HG02763 (cell line): ENCODE results near the gene SPOPL.
A peak's percentile ranks its signal among the peaks of the same experiment; 100 is the strongest.
"Not testable (repeated sequence)": the region's sequence is repeated elsewhere in the genome, so short reads cannot be mapped to it uniquely, and the experiment has no call there.

ENCODE experiments used
- ATAC-seq: cut with Tn5 transposase; IDR thresholded peaks from one replicate; pipeline ENCODE4 v1.9.1; 2021; ENCODE audit warnings: mild to moderate bottlenecking, moderate library complexity; ENCODE audit not compliant: unreplicated experiment

Gene SPOPL

GRCh38 chr2:138523018-138523672 lies 21.6 kb downstream of the SPOPL start:
- ATAC-seq, result peak; percentile 53

GRCh38 chr2:138523673-138524042 lies 22.1 kb downstream of the SPOPL start:
- not testable (repeated sequence) for ATAC-seq

GRCh38 chr2:138524353-138524752 lies 22.8 kb downstream of the SPOPL start:
- ATAC-seq, result not testable (repeated sequence)

GRCh38 chr2:138531913-138532312 lies 30.3 kb downstream of the SPOPL start:
- ATAC-seq, result no peak

GRCh38 chr2:138534791-138535190 lies 33.2 kb downstream of the SPOPL start:
- no peak for ATAC-seq

GRCh38 chr2:138536302-138536701 lies 34.7 kb downstream of the SPOPL start:
- ATAC-seq, result peak; percentile 95

GRCh38 chr2:138536740-138537139 lies 35.2 kb downstream of the SPOPL start:
- no peak for ATAC-seq

GRCh38 chr2:138537170-138537915 lies 35.8 kb downstream of the SPOPL start:
- no peak for ATAC-seq

- not testable (repeated sequence) for ATAC-seq
These were observed 42.6 kb downstream of the SPOPL start for GRCh38 chr2:138544206-138544605.

- ATAC-seq, result no peak
These were observed 47.2 kb downstream of the SPOPL start for GRCh38 chr2:138548796-138549195.

- no peak for ATAC-seq
These were observed 48.6 kb downstream of the SPOPL start for GRCh38 chr2:138550172-138550571.

GRCh38 chr2:138550670-138551287 lies 49.2 kb downstream of the SPOPL start:
- ATAC-seq, result no peak

GRCh38 chr2:138554123-138554522 lies 52.6 kb downstream of the SPOPL start:
- ATAC-seq, result no peak

- no peak for ATAC-seq
These were observed 58.1 kb downstream of the SPOPL start for GRCh38 chr2:138559641-138560040.

- no peak for ATAC-seq
These were observed 63.1 kb downstream of the SPOPL start for GRCh38 chr2:138564586-138565229.

GRCh38 chr2:138565230-138565598 lies 63.6 kb downstream of the SPOPL start:
- ATAC-seq, result no peak

GRCh38 chr2:138572318-138572717 lies 70.7 kb downstream of the SPOPL start:
- ATAC-seq, result no peak

GRCh38 chr2:138577066-138577465 lies 75.5 kb downstream of the SPOPL start:
- no peak for ATAC-seq

- no peak for ATAC-seq
These were observed 78.0 kb downstream of the SPOPL start for GRCh38 chr2:138579556-138579955.

GRCh38 chr2:138581909-138582308 lies 80.3 kb downstream of the SPOPL start:
- ATAC-seq, result no peak

GRCh38 chr2:138589663-138590062 lies 88.1 kb downstream of the SPOPL start:
- ATAC-seq, result no peak

- no peak for ATAC-seq
These were observed 94.8 kb downstream of the SPOPL start for GRCh38 chr2:138596403-138596802.
